ENCODE measurements around the gene PDE4D.
"Not testable (repeated sequence)": the region's sequence is repeated elsewhere in the genome, so short reads cannot be mapped to it uniquely, and the experiment has no call there.

The PDE4D gene

DNA sequence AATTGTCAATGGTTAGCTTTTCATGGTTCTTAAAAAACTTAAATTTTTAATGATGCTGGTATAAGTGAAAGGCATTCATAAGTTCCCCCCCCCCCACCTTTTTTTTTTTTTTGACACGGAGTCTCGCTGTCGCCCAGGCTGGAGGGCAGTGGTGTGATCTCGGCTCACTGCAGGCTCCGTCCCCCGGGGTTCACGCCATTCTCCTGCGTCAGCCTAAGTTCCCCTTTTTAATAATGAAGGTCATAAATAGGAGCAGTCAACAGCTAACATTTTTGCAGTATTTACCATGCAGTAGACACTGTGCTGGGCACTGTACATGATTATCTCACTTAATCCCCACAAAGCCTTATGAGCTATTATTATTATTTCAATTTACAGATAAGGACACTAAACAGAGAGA, 556.3 kb downstream of the PDE4D start:
- no peak for DNase-seq

DNA sequence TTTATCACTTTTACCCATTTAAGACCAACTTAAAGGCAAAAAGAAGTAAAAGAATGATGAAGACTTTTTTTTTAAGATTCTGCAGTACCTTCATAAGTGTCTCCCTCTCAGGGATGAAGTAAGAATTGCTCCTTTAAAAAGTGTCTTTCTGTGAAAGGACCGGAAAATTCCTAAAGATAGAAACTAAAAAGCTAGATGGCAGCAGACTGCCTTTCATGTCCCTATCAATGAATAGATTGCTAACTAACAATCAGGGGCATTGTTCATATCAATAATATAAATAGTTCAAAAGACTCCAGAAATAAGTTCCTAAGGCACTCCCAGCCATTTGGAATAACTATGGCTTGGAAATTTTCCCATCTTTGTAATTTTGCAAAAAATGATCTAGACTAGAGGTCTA, 558.0 kb downstream of the PDE4D start:
- DNase-seq: peak in 1 of 51 donors; percentile 43

GRCh38 chr5:59333416-59333815, 560.1 kb downstream of the PDE4D start:
- DNase-seq: no peak

- DNase-seq: no peak
These were observed 561.1 kb downstream of the PDE4D start for GRCh38 chr5:59332236-59332973.

DNA sequence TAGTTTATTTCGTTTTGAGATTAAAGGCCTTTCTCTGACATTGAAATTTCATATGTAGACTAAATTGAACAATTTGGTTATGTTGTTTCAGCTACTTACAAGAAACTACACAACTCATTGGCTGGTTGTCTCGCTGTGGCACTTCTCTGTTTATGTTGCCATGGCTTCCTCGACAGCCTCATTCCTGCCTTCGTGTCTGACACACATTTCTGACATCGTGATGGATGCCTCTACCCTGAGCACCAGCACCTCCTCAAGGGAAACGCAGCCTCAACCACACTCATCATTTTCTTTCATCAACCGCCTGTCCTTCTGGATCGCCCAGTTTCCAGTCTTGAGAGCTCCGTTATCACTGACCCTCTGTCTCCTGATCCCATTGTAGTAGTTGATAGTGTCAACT, 562.8 kb downstream of the PDE4D start:
- DNase-seq: no peak

GRCh38 chr5:59328709-59329296, 564.7 kb downstream of the PDE4D start:
- peak in 20 of 51 donors; percentile 1 to 52 (median 14) for DNase-seq

- DNase-seq: no peak
These were observed 566.1 kb downstream of the PDE4D start for GRCh38 chr5:59327191-59327980.

- no peak for DNase-seq
These were observed 566.9 kb downstream of the PDE4D start for GRCh38 chr5:59326596-59326995.

DNA sequence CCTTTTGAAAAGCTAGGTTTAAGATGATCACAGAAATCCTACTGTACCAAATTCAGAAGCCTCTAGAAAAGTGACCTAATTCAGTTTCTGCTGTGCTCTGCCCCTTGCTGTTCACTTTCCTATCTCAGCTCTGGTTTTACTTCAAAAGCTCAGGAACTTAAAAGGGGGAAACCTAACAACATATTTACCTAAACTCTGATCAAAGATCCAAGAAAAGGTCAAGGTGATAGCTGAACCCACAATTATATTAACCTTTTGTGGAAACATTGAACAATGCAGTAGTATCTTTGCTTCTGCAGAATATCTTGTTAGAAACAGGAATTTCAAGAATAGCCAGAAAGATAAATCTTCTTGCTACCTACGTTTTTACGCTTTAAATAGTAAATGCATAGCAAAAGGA, 568.5 kb downstream of the PDE4D start:
- DNase-seq: no peak

- no peak for DNase-seq
These were observed 570.6 kb downstream of the PDE4D start for GRCh38 chr5:59322894-59323293.

DNA sequence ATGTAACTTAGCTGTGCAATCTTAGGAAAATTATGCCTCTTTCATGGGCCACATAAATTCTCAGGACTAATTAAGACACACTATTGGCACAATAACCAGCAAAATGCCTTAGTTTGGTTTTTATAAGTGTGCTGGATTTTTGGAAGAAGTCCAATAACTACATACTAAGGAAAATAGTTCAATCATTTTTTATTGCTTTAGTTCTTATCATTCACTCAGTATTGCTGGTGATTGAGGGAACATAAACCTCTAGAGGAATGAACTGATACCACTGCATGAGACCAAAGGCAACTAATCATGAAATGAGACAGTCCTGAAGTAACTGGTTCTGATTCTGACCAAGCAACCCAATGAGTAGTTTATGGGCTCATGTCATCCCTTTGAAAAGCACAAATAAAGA, 571.5 kb downstream of the PDE4D start:
- no peak for DNase-seq

- DNase-seq: no peak
These were observed 571.9 kb downstream of the PDE4D start for GRCh38 chr5:59321642-59322041.

DNA sequence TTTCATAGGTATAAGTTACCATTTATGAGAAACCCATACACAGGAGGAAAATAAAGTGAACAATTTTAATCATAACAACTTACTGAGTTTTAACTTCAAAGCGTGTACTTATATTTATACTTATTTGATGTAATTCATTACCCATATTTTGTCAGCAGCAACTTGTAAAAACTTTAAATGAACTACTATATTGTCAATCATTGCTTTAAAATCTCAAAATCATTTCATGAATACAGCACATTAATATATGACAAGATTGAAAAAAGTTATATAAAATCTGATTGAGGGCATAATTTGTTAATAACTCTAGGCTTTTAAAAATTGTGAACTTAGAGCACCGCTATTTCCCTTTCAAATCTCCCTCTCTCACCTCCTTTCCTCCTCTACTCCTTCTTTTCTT, 573.1 kb downstream of the PDE4D start:
- DNase-seq: no peak

- DNase-seq: no peak
These were observed 574.3 kb downstream of the PDE4D start for GRCh38 chr5:59319250-59319649.

DNA sequence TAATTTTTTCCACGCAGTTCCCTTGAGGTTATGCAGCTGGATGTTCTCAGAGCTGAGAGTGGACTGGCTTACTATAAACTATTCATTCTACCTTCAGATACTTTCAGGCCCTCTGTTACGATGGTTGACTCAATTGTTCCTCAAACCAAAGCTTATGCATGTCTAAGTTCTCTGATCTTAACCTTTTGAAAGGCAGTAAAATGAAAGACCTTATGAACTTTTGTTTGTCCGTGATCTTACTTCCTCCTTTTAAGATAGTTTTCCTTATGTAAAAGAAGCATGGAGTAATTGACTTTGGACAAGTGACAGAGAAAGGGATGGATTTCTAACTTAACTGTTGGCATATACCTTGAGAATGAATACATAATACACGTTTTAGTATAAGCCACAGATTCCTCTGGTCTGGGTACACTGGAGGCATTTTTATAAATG, 575.7 kb downstream of the PDE4D start:
- DNase-seq: no peak

GRCh38 chr5:59317023-59317773, 576.3 kb downstream of the PDE4D start:
- DNase-seq: no peak

DNA sequence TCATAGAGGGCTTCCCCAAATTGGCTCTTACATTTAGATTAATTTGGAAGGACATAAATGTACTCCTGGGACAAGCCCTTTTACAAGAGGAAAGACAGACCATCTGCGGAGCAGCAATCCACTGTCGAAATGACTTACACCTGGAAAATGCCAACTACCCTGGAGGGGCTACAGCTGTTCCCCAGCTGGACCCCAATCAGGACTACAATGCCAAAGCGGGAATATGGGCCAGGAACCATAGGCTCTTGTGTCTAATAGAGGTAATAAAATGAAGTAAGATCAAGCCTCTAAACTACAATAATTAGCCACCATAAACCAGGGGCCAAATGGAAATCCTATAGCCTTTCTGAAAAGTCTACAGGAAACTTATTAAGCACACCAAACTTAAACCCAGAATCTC, 581.3 kb downstream of the PDE4D start:
- DNase-seq: no peak

DNA sequence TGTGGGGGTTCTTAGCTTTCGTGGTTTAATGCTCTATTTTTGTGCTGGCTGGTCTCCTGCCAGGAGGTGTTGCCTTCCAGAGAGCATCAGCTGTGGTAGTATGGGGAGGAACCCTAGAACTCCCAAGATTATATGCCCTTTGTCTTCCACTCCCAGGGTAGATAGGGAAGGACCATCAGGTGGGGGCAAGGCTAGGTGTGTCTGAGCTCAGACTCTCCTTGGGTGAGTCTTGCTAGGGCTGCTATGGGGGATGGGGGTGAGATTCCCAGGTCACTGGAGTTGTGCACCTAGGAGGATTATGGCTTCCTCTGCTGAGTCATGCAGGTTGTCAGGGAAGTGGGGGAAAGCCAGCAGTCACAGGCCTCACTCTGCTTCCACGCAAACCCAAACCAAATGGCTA, 584.8 kb downstream of the PDE4D start:
- not testable (repeated sequence) for DNase-seq

- DNase-seq: not testable (repeated sequence)
These were observed 590.2 kb downstream of the PDE4D start for GRCh38 chr5:59303289-59303716.

DNA sequence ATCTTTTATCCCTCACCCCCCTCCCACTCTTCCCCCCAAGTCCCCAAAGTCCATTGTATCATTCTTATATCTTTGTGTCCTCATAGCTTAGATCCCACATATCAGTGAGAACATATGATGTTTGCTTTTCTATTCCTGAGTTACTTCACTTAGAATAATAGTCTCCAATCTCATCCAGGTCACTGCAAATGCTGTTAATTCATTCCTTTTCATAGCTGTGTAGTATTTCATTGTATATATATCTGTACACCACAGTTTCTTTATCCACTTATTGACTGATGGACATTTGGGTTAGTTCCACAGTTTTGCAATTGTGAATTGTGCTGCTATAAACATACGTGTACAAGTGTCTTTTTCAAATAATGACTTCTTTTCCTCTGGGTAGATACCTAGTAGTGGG, 591.0 kb downstream of the PDE4D start:
- DNase-seq: not testable (repeated sequence)

- DNase-seq: no peak
These were observed 591.8 kb downstream of the PDE4D start for GRCh38 chr5:59301727-59302126.

- DNase-seq: no peak
These were observed 592.6 kb downstream of the PDE4D start for GRCh38 chr5:59300930-59301329.

Data from hypothalamus (tissue), 51 donors.